Panc1 (cell line): ENCODE data around the gene SLC17A2. TPM values are rescaled to one million over a fixed set of nuclear protein-coding genes. Genes with fewer than 3 reads are reported as not detected.

ENCODE experiments used
- ATAC-seq: fragments of 200-7000 bp; cut with Tn5 transposase; 2 replicates; pipeline ENCODE4 v1.9.1; 2020; ENCODE audit warnings: mild to moderate bottlenecking, moderate library complexity
- BruUV-seq: library from RNA; stranded (reverse); fragments of 400-500 nt; replicated peaks from 2 replicates; lab custom pipeline; 2021; lab: Mats Ljungman, UMichigan
- CTCF ChIA-PET: fragments of 300-600 bp; sonication (Branson Sonifier 250); formaldehyde crosslinking; loops from one replicate; lab custom pipeline; 2022; ENCODE audit warnings: antibody characterized with exemption; lab: Charles Lee
- POLR2A ChIA-PET: fragments of 300-600 bp; sonication (Branson Sonifier 250); formaldehyde crosslinking; loops from one replicate; lab custom pipeline; 2022; ENCODE audit warnings: antibody characterized with exemption; lab: Charles Lee
- DNase-seq: peaks from one replicate; pipeline ENCODE4 v3.0.0-alpha.2; 2010; ENCODE audit warnings: low read depth, low spot score
- H3K27ac ChIP-seq: 2 replicates; pipeline ENCODE4 v1.5.1; 2011; ENCODE audit warnings: mild to moderate bottlenecking, low read length, inconsistent platforms
- H3K27me3 ChIP-seq: fragments of 200-500 bp; sonication (Bioruptor generic); 2 replicates; pipeline ENCODE4 v1.6.0; 2014; ENCODE audit warnings: low read length, inconsistent platforms; ENCODE audit not compliant: control insufficient read depth, insufficient read depth
- H3K36me3 ChIP-seq: fragments of 200-500 bp; sonication (Bioruptor generic); 2 replicates; pipeline ENCODE4 v1.5.1; 2014; ENCODE audit warnings: inconsistent platforms, mild to moderate bottlenecking, low read length, moderate library complexity; ENCODE audit not compliant: control insufficient read depth, insufficient read depth
- H3K4me1 ChIP-seq: 2 replicates; pipeline ENCODE4 v1.5.1; 2011; ENCODE audit warnings: inconsistent platforms, mild to moderate bottlenecking, low read length, moderate library complexity; ENCODE audit not compliant: control insufficient read depth, insufficient read depth
- H3K4me3 ChIP-seq, 2 experiments: 2 replicates each; pipeline ENCODE4 v1.5.1; 2011 to 2012; ENCODE audit warnings: low read depth in 2 of 2, low read length in 2 of 2, mild to moderate bottlenecking in 2 of 2, inconsistent platforms in 1 of 2, moderate library complexity in 1 of 2
- H3K9me3 ChIP-seq: fragments of 200-500 bp; sonication (Bioruptor generic); 2 replicates; pipeline ENCODE4 v1.5.1; 2014; ENCODE audit warnings: low read depth, mild to moderate bottlenecking, inconsistent platforms, low read length, moderate library complexity; ENCODE audit not compliant: control insufficient read depth, insufficient read depth
- CTCF ChIP-seq: fragments of 450-650 bp; IDR thresholded peaks from 2 replicates; pipeline ENCODE4 v1.5.1; 2017; ENCODE audit warnings: mild to moderate bottlenecking
- POLR2AphosphoS5 ChIP-seq: IDR thresholded peaks from 2 replicates; pipeline ENCODE4 v1.6.1; 2012; ENCODE audit warnings: mild to moderate bottlenecking, low read depth, low read length, moderate library complexity
- REST ChIP-seq, 2 experiments: IDR thresholded peaks; 2 replicates each; pipeline ENCODE4 v1.6.1; 2011 to 2012; ENCODE audit warnings: low read depth in 2 of 2, control low read depth in 1 of 2, low read length in 1 of 2, mild to moderate bottlenecking in 1 of 2, moderate library complexity in 1 of 2; ENCODE audit not compliant: insufficient read depth in 1 of 2
- SIN3A ChIP-seq: IDR thresholded peaks from 2 replicates; pipeline ENCODE4 v1.6.1; 2012; ENCODE audit warnings: low read depth, mild to moderate bottlenecking, low read length, moderate library complexity, borderline replicate concordance; ENCODE audit not compliant: insufficient read depth
- TCF7L2 ChIP-seq: IDR thresholded peaks from 2 replicates; pipeline ENCODE4 v1.6.1; 2011; ENCODE audit warnings: mild to moderate bottlenecking, low read depth, low read length, inconsistent platforms
- in situ Hi-C: cut with HindIII; loops from 2 replicates; pipeline ENCODE4 v1.10.0; 2016; ENCODE audit warnings: low sequenced_read_pairs, low pct_unique_long_range_greater_than_20kb
- intact Hi-C: fragments of 100-400 bp; cut with micrococcal nuclease; formaldehyde crosslinking; loops from one replicate; pipeline ENCODE4 v1.10.0; 2022; ENCODE audit not compliant: unreplicated experiment
- total RNA-seq: library from RNA; stranded (reverse); gene quantifications from one replicate; pipeline ENCODE4 v1.2.1, GENCODE V29; 2021; ENCODE audit not compliant: unreplicated experiment

SLC17A2 gene
- total RNA-seq, 1 experiment from 2014 or later, result not detected

- no peaks in the 10 kb centered on the region; the same call in 1 of the 2 replicates for H3K27me3 ChIP-seq
- POLR2A ChIA-PET, result no interaction called here
- in situ Hi-C loops, result no loop called here
- no peak overlapping the region for H3K27ac ChIP-seq
- CTCF ChIA-PET, result no interaction called here
- TF ChIP-seq SIN3A, result no peak
- TF ChIP-seq REST (IDR thresholded peaks at IDR 0.05; ENCODE audit: insufficient read depth in 1 of 2, low read depth in 2 of 2, low read length in 1 of 2), result no peak
- TF ChIP-seq CTCF, result no peak
- TF ChIP-seq POLR2AphosphoS5, result no peak
- no peak for TF ChIP-seq TCF7L2
- ATAC-seq (no peak), DNase-seq (no peak)
- no peaks in the 10 kb centered on the region for H3K36me3 ChIP-seq
- intact Hi-C loops, result no loop called here
- no peaks in the 10 kb centered on the region for H3K9me3 ChIP-seq
- H3K4me1 ChIP-seq, result no peaks in the 10 kb centered on the region
- no TSS peak for BruUV-seq
- no peak overlapping the region for H3K4me3 ChIP-seq
Observed at GRCh38 chr6:25919657-25920056, 10.8 kb downstream of the SLC17A2 start.

GRCh38 chr6:25918083-25918683, 12.3 kb downstream of the SLC17A2 start:
- Histone ChIP-seq H3K4me1 (no peaks in the 10 kb centered on the region), H3K27me3 (no peaks in the 10 kb centered on the region; the same call in 1 of the 2 replicates), H3K27ac (no peak overlapping the region), H3K36me3 (no peaks in the 10 kb centered on the region), H3K4me3 (no peak overlapping the region), H3K9me3 (no peaks in the 10 kb centered on the region)
- ChIA-PET POLR2A (no interaction called here), CTCF (no interaction called here)
- intact Hi-C loops (no loop called here), in situ Hi-C loops (no loop called here)
- DNase-seq, result no peak
- no peak for ATAC-seq
- BruUV-seq, result no TSS peak
- no peak for TF ChIP-seq POLR2AphosphoS5
- TF ChIP-seq CTCF, result no peak
- no peak for TF ChIP-seq REST (IDR thresholded peaks at IDR 0.05; ENCODE audit: insufficient read depth in 1 of 2, low read depth in 2 of 2, low read length in 1 of 2)
- no peak for TF ChIP-seq SIN3A
- TF ChIP-seq TCF7L2, result no peak
